NCI-H345 (cell line): ENCODE measurements around the gene CTBP1.
"Not testable (repeated sequence)": the region's sequence is repeated elsewhere in the genome, so short reads cannot be mapped to it uniquely, and the experiment has no call there.

Experiments used
- DNase-seq: peaks from one replicate; lab custom pipeline; 2025; lab: John Stamatoyannopoulos, UW

Gene CTBP1

DNA sequence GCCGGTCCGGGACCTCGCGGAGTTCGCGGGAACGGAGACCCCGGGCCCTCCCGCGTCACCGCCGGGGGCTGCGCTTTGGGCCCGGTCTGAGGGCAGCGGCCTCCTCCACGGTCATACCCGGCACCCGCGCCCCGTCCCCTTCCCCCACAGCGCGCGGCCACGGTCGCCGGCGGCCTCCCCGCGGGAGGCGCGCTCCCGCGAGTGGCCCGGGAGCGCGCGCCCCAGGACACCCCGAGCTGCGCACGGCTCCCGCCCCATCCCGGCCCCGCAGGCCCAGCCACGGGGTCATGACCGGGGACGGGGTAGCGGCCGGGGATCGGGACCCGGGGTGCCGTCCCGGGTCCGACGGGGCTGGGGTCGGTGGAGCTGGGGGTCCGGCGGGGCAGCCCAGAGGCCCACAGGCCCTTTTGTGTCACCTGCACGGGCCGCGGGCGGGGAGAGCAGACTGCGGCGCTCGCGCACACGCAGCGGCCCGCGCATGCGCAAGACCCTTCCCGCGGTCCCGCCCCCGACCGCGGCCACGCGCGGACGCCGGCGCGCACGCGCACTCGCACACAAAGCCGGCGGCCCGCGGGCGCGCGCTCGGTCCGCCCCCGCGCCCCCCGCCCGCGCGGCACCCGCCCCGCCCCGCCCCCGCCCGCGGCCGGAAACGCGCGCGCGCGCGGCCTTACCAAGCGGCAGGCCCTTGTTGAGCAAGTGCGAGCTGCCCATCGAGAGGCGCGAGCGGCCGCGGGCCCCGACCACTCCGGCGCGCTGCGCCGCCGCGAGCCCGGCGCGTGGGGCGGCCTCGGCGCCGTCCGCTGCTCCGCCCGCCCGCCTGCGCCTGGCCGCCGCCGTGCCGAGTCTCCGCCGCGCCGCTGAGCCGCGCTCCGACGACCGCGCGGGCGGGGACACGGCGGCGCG is at the start of gene CTBP1:
Gene CTBP1 (minus strand): TSS at position 886 of the 903 bp plus-strand sequence. CDS start 7,799 bp downstream, outside the sequence.
- DNase-seq, result peak; percentile 76

- no peak for DNase-seq
These were observed 49.5 kb upstream of the CTBP1 start for GRCh38 chr4:1298461-1298860.

DNA sequence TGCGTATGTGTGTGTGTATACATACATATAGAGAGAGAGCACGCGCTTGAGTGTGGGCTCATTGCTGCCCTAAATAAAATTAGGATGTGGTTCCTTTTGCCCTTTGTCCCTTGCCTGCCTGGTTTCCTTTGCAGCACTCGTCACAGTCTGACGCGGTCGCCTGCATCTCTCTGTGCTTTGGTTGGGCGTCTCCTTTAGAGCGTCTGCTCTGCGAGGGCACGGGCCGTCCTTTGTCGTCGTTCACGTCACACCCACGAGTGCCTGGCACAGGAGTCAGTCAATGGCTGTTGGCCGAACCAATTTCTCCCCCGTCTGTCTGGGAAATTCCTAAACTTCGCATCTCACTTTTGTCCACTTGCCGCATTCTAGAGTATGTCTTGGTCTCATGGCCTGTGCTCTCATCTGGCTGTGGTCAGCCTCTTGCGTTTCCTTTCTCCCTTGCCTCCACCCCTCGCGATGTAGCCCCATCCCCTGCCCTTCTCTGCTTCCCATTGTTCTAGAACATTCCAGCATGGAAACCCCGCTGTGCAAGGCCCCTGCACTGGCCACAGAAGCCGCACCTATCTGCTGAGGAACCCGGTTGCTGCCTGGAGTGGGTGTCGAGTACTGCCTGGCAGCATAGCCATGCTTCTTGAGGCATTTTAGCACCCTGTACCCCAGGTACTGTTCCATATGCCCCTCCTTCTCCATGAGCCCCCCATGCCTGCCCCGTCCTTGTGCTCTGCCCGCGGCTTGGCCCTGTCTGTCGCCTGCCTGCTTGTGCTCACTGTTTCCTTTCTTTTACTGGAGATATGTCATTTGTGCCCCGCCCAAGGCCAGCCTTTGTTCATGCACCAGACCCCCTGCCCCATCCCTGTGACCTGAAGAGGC is 48.8 kb upstream of the CTBP1 start:
- DNase-seq, result no peak

- no peak for DNase-seq
These were observed 48.1 kb upstream of the CTBP1 start for GRCh38 chr4:1297023-1297395.

GRCh38 chr4:1296324-1297022 is 47.5 kb upstream of the CTBP1 start:
- no peak for DNase-seq

- DNase-seq, result no peak
These were observed 46.6 kb upstream of the CTBP1 start for GRCh38 chr4:1295405-1296055.

GRCh38 chr4:1294891-1295290 is 46.0 kb upstream of the CTBP1 start:
- no peak for DNase-seq

DNA sequence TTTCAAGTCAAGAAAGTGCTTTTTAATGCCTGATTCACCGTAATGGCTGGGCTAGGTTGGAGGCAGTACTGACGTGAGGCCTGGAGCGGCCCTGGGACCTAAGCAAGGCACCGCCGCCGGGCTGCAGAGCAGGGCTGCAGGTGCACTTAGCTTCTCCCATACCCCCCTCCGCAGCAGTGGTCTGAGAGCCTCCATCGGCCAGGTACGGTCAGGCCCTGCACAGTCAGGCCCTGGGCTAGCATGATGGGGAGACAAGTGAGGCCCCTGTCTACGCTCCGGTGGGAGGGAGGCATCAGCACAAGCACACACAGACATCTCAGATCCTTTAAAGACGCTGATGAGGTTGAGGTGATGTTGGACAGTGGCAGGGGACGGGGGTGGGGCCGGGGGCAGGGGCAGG is 45.5 kb upstream of the CTBP1 start:
- no peak for DNase-seq

- DNase-seq, result no peak
These were observed 45.1 kb upstream of the CTBP1 start for GRCh38 chr4:1293991-1294390.

GRCh38 chr4:1293531-1293941 is 44.6 kb upstream of the CTBP1 start:
- no peak for DNase-seq

GRCh38 chr4:1292703-1293011 is 43.7 kb upstream of the CTBP1 start:
- not testable (repeated sequence) for DNase-seq

GRCh38 chr4:1291996-1292702 is 43.2 kb upstream of the CTBP1 start:
- no peak for DNase-seq

GRCh38 chr4:1291091-1291490 is 42.2 kb upstream of the CTBP1 start:
- no peak for DNase-seq

DNA sequence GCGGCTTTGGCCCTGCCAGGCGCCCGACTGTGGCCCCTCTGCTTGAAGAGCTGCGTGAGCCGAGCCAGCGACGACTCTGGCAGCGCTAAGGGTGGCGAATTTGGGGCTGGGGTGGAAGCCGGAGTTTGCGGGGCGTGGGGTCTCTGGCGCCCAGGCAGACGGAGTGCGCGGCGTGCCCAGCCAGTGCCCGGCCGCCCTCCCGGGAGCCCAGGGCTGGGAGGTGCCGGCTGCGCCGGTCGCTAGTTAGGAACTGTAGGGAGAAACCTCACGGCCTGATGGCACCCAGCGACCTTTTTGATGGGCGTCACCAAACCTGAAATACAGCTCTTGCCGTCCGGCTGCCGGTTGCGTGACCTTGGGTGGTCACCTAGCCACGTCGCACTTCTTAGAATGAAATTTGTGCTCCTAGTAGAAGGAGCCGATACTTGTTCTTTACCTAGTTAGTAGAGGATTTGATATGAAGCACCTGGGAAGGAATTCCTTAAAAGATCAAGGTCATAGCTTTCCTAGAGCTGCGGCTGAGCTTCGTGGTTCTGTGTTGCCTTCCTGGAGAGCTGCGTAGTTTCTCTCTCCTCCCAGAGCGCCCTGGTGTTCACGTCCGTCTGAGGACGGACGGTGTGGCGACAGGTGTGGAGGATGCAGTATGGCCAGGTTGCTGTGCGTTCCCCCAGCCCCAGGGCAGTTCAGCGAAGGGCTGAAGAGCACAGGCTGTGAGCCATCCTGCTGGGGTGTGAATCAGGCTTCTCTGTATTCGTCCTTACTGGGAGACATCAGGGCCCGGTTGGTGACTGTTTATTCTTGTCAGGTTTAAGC is 41.4 kb upstream of the CTBP1 start:
- DNase-seq, result no peak

GRCh38 chr4:1289207-1290164 is 40.6 kb upstream of the CTBP1 start, which contains the start of gene MAEA:
Gene MAEA, plus strand, starts transcription at chr4:1289891. Its CDS starts 23 bp downstream, at chr4:1289914.
- DNase-seq, result peak; percentile 96

GRCh38 chr4:1288786-1289185 is 39.9 kb upstream of the CTBP1 start:
- no peak for DNase-seq

DNA sequence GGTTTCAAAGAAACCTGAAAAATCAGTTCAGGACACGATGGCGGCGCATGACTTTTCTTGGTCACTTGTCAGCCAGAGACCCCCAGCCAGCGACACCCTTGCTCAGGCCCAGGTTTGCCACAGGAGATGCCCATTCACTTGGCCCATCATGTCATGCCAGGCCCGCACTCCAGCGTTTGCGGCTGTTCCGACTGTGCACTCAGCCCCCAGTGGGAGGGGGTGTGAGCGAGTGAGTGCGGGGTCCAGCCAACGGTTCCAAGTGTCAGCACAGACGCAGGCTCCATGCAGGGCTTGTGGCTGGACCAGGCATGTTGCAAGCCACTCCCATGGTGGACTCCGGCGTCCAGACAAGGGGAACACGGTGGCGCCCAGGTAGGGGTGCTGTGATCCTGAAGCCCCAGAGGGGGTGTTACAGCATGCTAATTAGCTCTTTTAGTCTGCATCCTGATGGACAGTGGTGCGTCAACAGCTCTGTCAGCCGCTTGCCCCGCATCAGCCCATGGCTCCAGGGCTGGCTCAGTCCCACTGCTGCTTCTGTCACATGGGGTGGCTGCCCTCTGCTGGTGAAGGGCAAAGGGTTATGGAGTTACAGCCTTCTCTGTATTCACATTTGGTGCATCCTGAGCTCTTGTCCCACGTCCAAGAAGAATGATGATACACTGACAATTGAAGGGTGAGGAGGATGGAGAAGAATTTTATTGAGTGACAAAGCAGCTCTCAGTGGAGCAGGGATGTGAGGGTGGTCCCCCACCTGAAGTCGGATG is 37.0 kb upstream of the CTBP1 start:
- DNase-seq, result no peak

DNA sequence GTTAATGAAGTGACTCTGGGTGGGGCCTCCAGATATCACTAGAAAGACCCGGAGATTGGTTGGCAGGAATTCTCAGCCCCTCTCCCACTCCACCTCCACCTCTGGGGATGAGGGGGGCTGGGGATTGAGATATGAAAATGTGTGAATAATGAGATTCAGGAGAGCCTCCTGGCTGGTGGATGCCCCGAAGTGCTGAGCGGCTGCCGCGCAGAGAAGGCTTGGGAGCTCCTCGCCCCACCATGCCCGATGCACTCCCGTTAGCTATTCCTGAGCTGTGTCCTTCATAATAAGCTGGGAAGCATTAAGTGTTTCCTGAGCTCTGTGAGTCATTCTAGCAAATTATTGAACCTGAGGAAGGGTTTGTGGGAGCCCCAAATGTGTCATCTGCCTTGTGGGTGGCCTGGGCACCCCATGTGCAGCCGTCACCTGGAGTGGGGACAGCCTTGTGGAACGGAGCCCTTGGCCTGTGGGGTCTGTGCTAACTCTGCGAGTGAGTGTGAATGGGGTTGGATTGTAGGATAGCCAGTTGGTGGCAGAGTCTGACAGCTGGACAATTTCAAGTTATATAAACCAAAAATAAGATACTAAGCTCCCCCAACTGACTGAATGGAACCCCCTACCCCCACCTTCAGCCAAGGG is 36.3 kb upstream of the CTBP1 start:
- DNase-seq, result no peak
